ENCODE data around the gene KIF16B.
"Not testable (repeated sequence)": the region's sequence is repeated elsewhere in the genome, so short reads cannot be mapped to it uniquely, and the experiment has no call there.

The KIF16B gene

GRCh38 chr20:16236589-16237241 is 336.5 kb downstream of the KIF16B start:
- no peak for DNase-seq

GRCh38 chr20:16230402-16230801 is 342.8 kb downstream of the KIF16B start:
- no peak for DNase-seq

- no peak for DNase-seq
Measured at GRCh38 chr20:16229813-16230212, 343.4 kb downstream of the KIF16B start.

GRCh38 chr20:16228722-16229121 is 344.5 kb downstream of the KIF16B start:
- DNase-seq, result no peak

- DNase-seq, result not testable (repeated sequence)
Measured at GRCh38 chr20:16226961-16227360, 346.3 kb downstream of the KIF16B start.

- DNase-seq, result no peak
Measured at GRCh38 chr20:16224836-16225235, 348.4 kb downstream of the KIF16B start.

- no peak for DNase-seq
Measured at GRCh38 chr20:16222859-16223411, 350.3 kb downstream of the KIF16B start.

Data from DMS 273 treated with DMSO at 0.1 percent for 48 hours (cell line).